ENCODE measurements around the gene HECW1.

The HECW1 gene

DNA sequence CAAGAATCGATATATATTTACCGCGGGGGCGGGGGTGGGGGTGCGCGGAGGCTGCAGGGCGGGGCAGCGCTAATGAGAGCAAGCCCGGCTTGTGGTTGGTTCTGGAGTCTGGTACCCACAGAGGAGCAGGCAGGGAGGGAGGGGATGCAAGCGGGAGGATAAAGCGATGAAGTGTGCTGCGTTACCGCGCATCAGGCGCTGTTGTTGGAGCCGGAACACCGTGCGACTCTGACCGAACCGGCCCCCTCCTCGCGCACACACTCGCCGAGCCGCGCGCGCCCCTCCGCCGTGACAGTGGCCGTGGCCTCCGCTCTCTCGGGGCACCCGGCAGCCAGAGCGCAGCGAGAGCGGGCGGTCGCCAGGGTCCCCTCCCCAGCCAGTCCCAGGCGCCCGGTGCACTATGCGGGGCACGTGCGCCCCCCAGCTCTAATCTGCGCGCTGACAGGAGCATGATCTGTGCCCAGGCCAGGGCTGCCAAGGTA is at the start of gene HECW1:
HECW1 (plus strand) TSS at position 189 of the 482 bp plus-strand sequence. CDS start 131,259 bp downstream, outside the sequence.
- TF ChIP-seq, protein P1, sequence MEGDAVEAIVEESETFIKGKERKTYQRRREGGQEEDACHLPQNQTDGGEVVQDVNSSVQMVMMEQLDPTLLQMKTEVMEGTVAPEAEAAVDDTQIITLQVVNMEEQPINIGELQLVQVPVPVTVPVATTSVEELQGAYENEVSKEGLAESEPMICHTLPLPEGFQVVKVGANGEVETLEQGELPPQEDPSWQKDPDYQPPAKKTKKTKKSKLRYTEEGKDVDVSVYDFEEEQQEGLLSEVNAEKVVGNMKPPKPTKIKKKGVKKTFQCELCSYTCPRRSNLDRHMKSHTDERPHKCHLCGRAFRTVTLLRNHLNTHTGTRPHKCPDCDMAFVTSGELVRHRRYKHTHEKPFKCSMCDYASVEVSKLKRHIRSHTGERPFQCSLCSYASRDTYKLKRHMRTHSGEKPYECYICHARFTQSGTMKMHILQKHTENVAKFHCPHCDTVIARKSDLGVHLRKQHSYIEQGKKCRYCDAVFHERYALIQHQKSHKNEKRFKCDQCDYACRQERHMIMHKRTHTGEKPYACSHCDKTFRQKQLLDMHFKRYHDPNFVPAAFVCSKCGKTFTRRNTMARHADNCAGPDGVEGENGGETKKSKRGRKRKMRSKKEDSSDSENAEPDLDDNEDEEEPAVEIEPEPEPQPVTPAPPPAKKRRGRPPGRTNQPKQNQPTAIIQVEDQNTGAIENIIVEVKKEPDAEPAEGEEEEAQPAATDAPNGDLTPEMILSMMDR (IDR thresholded peaks at IDR 0.05), result no peak

DNA sequence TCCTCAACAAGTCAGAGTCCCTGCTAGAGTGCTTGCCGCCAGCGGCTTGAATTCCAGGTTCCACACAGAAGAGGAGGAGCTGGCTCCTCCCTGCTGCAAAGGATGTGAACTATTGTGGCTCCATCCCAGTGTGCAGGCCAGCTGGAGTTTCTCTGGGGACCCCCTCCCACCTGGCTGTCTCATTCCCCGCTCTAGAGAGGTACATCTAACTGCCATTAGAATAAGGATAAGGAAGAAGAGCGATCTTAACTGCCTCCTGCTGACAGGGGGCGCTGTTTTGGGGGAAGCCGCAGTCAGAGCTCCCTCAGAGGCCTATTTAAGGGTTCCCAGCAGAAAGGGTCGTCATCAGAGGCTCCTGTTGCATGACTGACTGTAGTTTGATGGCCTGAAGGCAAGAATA is 40.8 kb upstream of the HECW1 start:
- TF ChIP-seq, protein P1 (IDR thresholded peaks at IDR 0.05), result peak; percentile 43

DNA sequence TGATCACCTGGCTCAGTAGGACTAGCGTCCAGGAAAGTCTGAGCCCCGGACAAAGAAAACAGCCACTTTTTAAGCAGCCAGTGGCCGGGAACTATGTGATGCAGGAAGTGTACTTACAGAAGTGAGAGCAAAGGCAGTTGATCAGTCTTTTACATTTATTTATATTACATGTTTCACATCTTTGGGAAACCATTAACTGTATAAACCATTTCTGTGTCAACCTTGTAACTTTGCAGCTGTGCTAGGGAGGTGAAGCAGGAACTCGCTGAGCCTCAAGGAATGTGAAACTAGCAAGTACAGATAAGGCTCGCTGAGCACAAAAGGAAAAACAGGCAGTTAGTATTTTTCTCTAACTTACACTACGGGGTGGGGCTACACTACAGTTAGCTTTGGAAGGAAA is 39.9 kb upstream of the HECW1 start:
- TF ChIP-seq, protein P1 (IDR thresholded peaks at IDR 0.05), result no peak

DNA sequence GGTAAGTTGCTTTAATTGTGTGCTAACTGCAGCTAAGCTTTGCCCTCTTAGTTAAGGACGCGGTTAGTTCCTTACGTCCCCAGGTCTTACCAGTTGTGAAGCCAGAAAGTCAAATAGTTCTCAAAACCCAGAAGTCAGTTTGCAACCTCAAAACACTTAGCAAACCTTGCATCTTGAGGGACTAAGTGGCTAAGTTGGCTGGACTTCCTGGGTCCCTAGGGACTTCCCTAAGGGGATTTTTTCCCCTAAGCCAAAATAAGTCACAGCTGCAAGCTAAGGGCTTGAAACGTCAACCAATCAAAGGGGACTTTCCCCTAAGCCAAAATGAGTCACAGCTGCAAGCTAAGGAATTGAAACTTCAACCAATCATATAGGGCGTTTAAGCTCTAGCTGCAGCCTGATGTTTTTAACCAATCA is 36.2 kb upstream of the HECW1 start:
- TF ChIP-seq, protein P1 (IDR thresholded peaks at IDR 0.05), result no peak

DNA sequence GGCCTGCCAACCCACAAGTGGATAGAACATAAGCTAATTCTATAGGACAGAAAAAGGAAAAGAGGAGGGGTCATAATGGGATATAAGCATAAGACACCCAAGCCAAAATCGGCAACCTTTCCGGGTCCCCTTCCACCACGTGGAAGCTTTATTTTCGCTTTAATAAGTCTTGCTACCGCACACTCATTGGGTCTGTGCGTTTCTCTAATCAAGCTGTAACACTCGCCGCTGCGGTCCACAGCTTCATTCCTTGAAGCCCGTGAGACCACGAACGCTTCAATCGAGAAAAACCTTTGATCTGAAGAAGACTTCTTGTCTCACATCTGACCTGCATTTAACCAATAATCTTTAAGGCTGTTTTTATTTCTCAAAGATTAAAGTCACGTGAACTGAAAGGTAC is 35.8 kb upstream of the HECW1 start:
- TF ChIP-seq, protein P1 (IDR thresholded peaks at IDR 0.05), result no peak

DNA sequence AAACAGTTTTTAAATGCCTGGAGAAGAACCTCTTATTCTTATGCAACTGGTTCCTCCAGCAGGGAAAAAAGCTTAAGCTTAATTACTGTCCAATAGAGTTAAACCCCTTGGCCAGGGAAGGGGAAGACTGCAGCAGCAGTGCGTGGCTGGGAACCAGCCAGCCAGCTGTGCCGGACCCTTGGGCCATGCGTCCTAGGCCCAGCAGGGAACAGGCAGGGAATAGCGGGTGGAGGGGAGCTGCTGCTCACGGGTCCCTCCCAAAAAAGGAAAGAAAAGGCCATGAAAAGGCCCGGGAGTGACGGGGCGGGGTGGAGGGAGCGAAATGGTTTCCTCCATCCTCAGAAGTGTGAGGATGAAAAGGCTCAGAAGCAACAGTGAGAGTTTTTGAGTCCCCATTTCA is 35.2 kb upstream of the HECW1 start:
- TF ChIP-seq, protein P1 (IDR thresholded peaks at IDR 0.05), result no peak

DNA sequence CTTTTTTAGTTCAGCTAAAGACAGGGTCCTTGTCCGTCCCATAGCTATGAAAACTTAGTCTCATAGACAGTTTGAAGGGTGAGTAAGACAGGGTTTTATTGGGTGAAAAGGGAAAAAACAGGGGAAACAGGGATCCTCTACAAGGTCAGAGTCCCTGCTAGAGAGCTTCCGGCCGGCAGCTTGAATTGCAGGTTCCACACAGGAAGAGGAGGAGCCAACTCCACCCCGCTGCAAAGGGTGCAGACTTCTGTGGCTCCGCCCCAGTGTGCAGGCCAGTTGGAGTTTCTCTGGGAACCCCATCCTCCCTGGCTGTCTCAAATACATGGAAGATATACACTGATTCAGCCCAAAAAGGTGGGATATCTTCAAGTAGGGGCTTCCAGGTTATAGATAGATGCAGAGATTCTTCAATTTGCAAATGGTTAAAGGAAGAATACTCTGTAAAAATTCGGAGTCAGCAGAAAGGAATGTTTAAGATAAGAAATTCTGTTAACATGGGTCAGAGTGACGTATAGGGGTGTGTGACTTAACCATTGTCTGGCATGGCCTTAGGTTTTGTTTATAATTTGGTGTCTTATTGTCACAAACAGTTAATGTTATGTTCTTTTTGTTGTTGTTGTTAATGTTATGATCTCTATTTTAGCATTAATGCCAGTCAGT is 34.6 kb upstream of the HECW1 start:
- TF ChIP-seq, protein P1 (IDR thresholded peaks at IDR 0.05), result no peak

All from LNCAP (cell line).